KG1 (cell line): ENCODE measurements around the gene AK5.

Experiments used
- DNase-seq: peaks from one replicate; lab custom pipeline; 2025; lab: John Stamatoyannopoulos, UW

The AK5 gene

GRCh38 chr1:77589231-77589630 lies 307.4 kb downstream of the AK5 start:
- DNase-seq = no peak

GRCh38 chr1:77590651-77591050 lies 308.8 kb downstream of the AK5 start:
- no peak for DNase-seq

- DNase-seq = no peak
Observed at GRCh38 chr1:77592906-77593305, 311.1 kb downstream of the AK5 start.

GRCh38 chr1:77594366-77595112 lies 312.7 kb downstream of the AK5 start:
- no peak for DNase-seq

GRCh38 chr1:77597310-77597709 lies 315.5 kb downstream of the AK5 start:
- DNase-seq = no peak

GRCh38 chr1:77605246-77606026 lies 323.6 kb downstream of the AK5 start:
- peak; percentile 24 for DNase-seq

GRCh38 chr1:77608893-77609292 lies 327.1 kb downstream of the AK5 start:
- no peak for DNase-seq
